HG03060 (cell line): ENCODE results near the gene PCGF6.
"Not testable (repeated sequence)": the region's sequence is repeated elsewhere in the genome, so short reads cannot be mapped to it uniquely, and the experiment has no call there.

Experiments
- ATAC-seq: cut with Tn5 transposase; IDR thresholded peaks from one replicate; pipeline ENCODE4 v1.9.1; 2021; ENCODE audit warnings: low read depth, moderate number of reproducible peaks; ENCODE audit not compliant: unreplicated experiment

Gene PCGF6, protein sequence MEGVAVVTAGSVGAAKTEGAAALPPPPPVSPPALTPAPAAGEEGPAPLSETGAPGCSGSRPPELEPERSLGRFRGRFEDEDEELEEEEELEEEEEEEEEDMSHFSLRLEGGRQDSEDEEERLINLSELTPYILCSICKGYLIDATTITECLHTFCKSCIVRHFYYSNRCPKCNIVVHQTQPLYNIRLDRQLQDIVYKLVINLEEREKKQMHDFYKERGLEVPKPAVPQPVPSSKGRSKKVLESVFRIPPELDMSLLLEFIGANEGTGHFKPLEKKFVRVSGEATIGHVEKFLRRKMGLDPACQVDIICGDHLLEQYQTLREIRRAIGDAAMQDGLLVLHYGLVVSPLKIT

GRCh38 chr10:103350517-103351260, at the start of gene PCGF6:
Gene PCGF6 (minus strand): TSS chr10:103351140. CDS start chr10:103351066, 74 bp downstream.
- ATAC-seq: peak; percentile 42

DNA sequence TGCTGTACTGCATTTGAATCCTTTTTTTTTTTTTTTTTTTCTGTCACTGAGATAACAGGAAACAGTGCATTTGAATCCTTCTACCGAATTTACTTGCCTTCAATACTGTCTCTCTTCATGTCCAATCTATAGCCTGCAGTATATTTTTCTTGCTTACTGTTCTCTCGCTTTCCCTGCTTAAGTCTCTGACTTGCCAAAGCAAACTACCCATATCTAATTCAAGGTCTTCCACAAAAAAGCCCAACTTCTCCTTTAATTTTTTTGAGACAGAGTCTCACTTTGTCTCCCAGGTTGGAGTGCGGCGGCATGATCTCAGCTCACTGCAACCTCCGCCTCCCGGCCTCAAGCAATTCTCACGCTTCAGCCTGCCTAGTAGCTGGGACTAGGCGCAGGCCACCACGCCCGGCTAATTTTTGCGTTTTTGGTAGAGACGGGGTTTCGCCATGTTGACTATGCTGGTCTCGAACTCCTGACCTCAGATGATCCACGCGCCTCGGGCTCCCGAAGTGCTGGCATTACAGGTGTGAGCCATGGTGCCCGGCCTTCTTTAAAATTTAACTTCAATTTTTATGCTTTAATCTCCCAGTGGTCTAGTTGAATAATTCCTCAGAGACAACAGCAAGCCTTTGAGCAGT, 46.4 kb upstream of the PCGF6 start:
- no peak for ATAC-seq

DNA sequence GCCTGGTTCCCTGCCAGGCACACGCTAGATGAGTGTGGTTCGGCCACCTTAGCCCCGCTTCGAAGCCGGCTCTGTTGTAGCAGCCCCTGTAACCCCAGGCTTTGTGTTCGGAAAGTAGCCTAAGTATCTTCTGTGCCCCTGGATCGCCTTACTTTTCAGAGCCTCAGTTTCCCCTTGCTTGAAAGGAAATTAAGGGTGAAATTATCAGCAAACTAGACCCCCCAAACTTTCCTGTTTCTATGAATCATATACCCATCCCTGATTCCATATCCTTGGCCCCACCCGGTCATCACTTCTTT, 45.8 kb upstream of the PCGF6 start:
- no peak for ATAC-seq

DNA sequence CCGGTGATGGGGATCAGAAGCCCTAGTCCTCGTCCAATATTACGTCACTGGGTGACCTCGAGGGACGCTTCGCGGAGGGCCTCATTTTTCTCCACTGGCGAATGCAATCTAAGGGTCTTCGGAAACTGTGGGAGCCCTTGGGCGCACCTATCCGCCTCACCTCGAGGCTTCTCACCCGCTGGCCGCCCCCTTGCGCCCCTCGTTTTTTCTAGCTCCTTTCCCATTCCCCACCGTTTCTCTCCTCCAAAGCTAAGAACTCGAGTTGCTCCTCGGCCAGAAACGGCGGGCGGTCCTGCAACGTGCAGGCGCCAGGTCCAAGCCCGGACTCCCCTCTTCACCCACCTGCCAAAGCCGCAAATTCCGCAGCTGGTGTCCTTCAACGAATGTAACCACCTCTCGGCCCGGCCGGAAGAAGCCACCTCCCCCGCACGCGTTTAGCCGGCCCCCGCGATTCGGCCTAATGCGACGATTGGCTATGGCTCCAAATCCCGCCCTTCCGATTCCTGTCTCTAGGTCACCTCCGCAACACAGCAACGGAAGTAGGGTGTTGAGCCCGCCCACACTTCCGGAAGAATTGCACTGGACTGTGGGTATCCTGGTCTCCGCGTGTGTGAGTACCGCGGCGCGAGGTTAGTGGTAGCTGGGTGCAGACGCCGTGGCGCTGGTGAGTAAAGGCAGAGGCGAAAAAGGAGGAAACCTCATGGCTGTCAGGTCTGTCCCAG, 45.3 kb upstream of the PCGF6 start, which contains the start of the genes ATP5MK and PDCD11:
Gene ATP5MK, minus strand, starts transcription at position 409 of the 722 bp plus-strand sequence. CDS start 4,018 bp downstream, outside the sequence.
Gene PDCD11, plus strand, starts transcription at position 560 of the 722 bp plus-strand sequence. CDS start 1,801 bp downstream, outside the sequence.
- peak; percentile 97 for ATAC-seq

GRCh38 chr10:103395754-103396066, 44.8 kb upstream of the PCGF6 start:
- ATAC-seq: no peak

GRCh38 chr10:103394180-103394579, 43.2 kb upstream of the PCGF6 start:
- ATAC-seq: no peak

DNA sequence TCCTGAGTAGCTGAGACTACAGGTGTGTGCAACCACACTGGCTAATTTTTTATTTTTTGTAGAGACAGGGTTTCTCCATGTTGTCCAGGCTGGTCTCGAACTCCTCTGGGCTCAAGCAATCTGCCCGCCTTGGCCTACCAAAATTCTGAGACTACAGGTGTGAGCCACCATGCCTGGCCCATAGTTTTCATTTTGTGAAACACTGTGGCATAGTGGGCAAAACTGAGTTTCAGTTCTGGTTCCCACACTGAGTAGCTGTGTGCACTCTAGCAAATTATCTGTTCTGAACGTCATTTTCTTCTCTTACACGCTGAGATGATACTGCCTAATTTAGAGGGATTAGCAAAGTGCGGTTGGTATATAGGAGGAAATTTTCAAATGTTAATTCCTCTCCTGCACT, 31.8 kb upstream of the PCGF6 start:
- ATAC-seq: no peak

GRCh38 chr10:103374263-103374662, 23.3 kb upstream of the PCGF6 start:
- ATAC-seq: no peak

DNA sequence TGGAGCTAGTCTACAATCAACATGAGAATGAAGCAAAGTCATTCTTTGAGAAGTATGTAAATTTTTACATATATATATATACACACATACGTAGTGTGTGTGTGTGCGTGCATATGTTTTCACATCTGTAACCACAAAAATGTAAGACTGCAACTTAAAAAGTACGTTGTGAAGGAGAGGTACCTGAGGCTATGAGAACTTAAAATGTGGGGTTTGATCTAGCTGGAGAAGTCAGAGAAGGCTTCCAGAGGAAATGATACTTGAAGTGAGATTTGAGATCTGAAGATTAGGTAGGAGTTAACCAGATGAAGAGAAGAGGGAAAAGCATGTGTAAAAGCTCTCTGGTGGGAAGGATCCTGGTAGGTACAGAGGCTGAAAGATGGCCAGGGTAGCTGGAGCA, 22.6 kb upstream of the PCGF6 start:
- ATAC-seq: no peak

GRCh38 chr10:103367782-103368518, 17.0 kb upstream of the PCGF6 start, which contains the start of gene TAF5:
Gene TAF5 (plus strand): TSS chr10:103367976. CDS start chr10:103367990, 14 bp downstream.
- peak; percentile 56 for ATAC-seq

- ATAC-seq: no peak
Observed at GRCh38 chr10:103367379-103367781, 16.4 kb upstream of the PCGF6 start.

GRCh38 chr10:103360791-103361190, 9.9 kb upstream of the PCGF6 start:
- not testable (repeated sequence) for ATAC-seq

- not testable (repeated sequence) for ATAC-seq
Observed at GRCh38 chr10:103359493-103359892, 8.6 kb upstream of the PCGF6 start.

DNA sequence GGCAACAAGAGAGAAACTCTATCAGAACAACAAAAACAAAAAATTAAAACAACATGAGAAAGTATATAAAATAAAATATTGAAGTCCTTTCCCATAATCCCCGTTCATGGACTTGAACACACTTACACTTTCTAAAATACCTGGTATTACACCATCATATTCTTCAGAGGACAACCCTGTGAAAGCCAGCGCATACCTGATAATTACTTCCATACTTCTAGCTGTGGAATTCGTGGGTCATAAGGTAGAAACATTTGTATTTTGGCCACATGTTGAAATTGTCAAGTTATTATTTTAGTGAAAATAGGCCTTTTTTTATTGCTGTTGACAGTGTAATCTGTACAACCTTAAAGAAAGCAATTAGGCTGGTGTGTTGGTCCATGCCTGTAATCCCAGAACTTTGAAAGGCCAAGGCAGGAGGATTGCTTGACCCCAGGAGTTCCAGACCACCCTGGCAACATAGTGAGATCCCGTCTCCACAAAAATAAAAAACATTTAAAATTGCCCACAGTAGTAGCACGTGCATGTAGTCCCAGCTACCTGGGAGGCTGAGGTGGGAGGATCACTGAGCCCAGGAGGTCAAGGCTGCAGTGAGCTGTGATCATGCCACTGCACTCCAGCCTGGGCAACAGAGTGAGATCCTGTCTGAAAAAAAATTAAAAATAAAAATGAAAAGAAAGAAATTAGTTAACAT, 5.1 kb upstream of the PCGF6 start:
- no peak for ATAC-seq

- ATAC-seq: not testable (repeated sequence)
Observed at GRCh38 chr10:103354567-103354966, 3.6 kb upstream of the PCGF6 start.

- no peak for ATAC-seq
Observed at GRCh38 chr10:103353281-103353680, 2.3 kb upstream of the PCGF6 start.

GRCh38 chr10:103350175-103350516, 794 bp downstream of the PCGF6 start:
- ATAC-seq: no peak

- no peak for ATAC-seq
Observed at GRCh38 chr10:103336370-103336769, 14.6 kb downstream of the PCGF6 start.

- ATAC-seq: no peak
Observed at GRCh38 chr10:103334567-103334966, 16.4 kb downstream of the PCGF6 start.
